Trophoblast cell (in vitro differentiated cells and primary cell): ENCODE data around the gene MAGEF1.
"Not testable (repeated sequence)": the region's sequence is repeated elsewhere in the genome, so short reads cannot be mapped to it uniquely, and the experiment has no call there.

Experiments
- DNase-seq, 2 donors: peaks; one replicate each; pipeline ENCODE4 v3.0.0-alpha.2; 2016
- H2AFZ ChIP-seq: 2 replicates; pipeline ENCODE4 v1.6.1; 2013; ENCODE audit warnings: low read length, moderate library complexity, mild to moderate bottlenecking; ENCODE audit not compliant: insufficient read depth, poor library complexity
- H2AK5ac ChIP-seq: 2 replicates; pipeline ENCODE4 v1.6.1; 2013; ENCODE audit warnings: mild to moderate bottlenecking, low read length
- H2BK120ac ChIP-seq: 2 replicates; pipeline ENCODE4 v1.6.1; 2013; ENCODE audit warnings: low read length, mild to moderate bottlenecking, moderate library complexity; ENCODE audit not compliant: insufficient read depth, poor library complexity
- H2BK12ac ChIP-seq: 2 replicates; pipeline ENCODE4 v1.6.1; 2013; ENCODE audit warnings: mild to moderate bottlenecking, low read length, moderate library complexity
- H2BK5ac ChIP-seq: 2 replicates; pipeline ENCODE4 v1.6.1; 2013; ENCODE audit warnings: low read length, low read depth, moderate library complexity, mild to moderate bottlenecking; ENCODE audit not compliant: poor library complexity
- H3K14ac ChIP-seq: 2 replicates; pipeline ENCODE4 v1.6.1; 2013; ENCODE audit warnings: mild to moderate bottlenecking, low read length
- H3K18ac ChIP-seq: 2 replicates; pipeline ENCODE4 v1.6.1; 2013; ENCODE audit warnings: mild to moderate bottlenecking, low read length
- H3K23ac ChIP-seq: 2 replicates; pipeline ENCODE4 v1.6.1; 2013; ENCODE audit warnings: low read length
- H3K27ac ChIP-seq: 2 replicates; pipeline ENCODE4 v1.5.1; 2013; ENCODE audit warnings: low read depth, mild to moderate bottlenecking, inconsistent platforms, low read length, moderate library complexity
- H3K27me3 ChIP-seq: 2 replicates; pipeline ENCODE4 v1.6.1; 2013; ENCODE audit warnings: inconsistent platforms, mild to moderate bottlenecking, low read length, moderate library complexity; ENCODE audit not compliant: insufficient read depth
- H3K36me3 ChIP-seq, 2 experiments: 1 replicate in 1 of 2; 2 replicates in 1 of 2; pipeline ENCODE4 v1.6.1; 2013; ENCODE audit warnings: low read length in 2 of 2, mild to moderate bottlenecking in 2 of 2, moderate library complexity in 1 of 2; ENCODE audit not compliant: insufficient read depth in 2 of 2, control insufficient read depth in 1 of 2
- H3K4ac ChIP-seq: 2 replicates; pipeline ENCODE4 v1.6.1; 2013; ENCODE audit warnings: low read depth, mild to moderate bottlenecking, low read length, moderate library complexity
- H3K4me1 ChIP-seq, 2 experiments: 1 replicate in 1 of 2; 2 replicates in 1 of 2; pipeline ENCODE4 v1.6.1; 2013; ENCODE audit warnings: low read length in 2 of 2, mild to moderate bottlenecking in 2 of 2, moderate library complexity in 1 of 2; ENCODE audit not compliant: insufficient read depth in 2 of 2, control insufficient read depth in 1 of 2
- H3K4me2 ChIP-seq: 2 replicates; pipeline ENCODE4 v1.6.1; 2013; ENCODE audit warnings: inconsistent platforms, mild to moderate bottlenecking, low read length, moderate library complexity
- H3K4me3 ChIP-seq: 2 replicates; pipeline ENCODE4 v1.5.1; 2013; ENCODE audit warnings: mild to moderate bottlenecking, low read depth, low read length, inconsistent platforms
- H3K79me1 ChIP-seq: one replicate; pipeline ENCODE4 v1.6.1; 2013; ENCODE audit warnings: low read length
- H3K79me2 ChIP-seq: 2 replicates; pipeline ENCODE4 v1.6.1; 2013; ENCODE audit warnings: low read length, mild to moderate bottlenecking; ENCODE audit not compliant: control insufficient read depth, insufficient read depth, poor library complexity
- H3K9ac ChIP-seq: 2 replicates; pipeline ENCODE4 v1.6.1; 2013; ENCODE audit warnings: mild to moderate bottlenecking, low read length
- H3K9me3 ChIP-seq: 2 replicates; pipeline ENCODE4 v1.6.1; 2013; ENCODE audit warnings: low read depth, mild to moderate bottlenecking, control low read depth, inconsistent platforms, low read length; ENCODE audit not compliant: insufficient read depth
- H4K12ac ChIP-seq: 2 replicates; pipeline ENCODE4 v1.6.1; 2013; ENCODE audit warnings: low read depth, mild to moderate bottlenecking, low read length, moderate library complexity
- H4K8ac ChIP-seq: 2 replicates; pipeline ENCODE4 v1.6.1; 2013; ENCODE audit warnings: low read depth, mild to moderate bottlenecking, low read length, moderate library complexity
- H4K91ac ChIP-seq: one replicate; pipeline ENCODE4 v1.6.1; 2013; ENCODE audit warnings: low read depth, mild to moderate bottlenecking, low read length, moderate library complexity
- WGBS: extraction: QIAGEN DNeasy Blood & Tissue Kit; methylation state at CpG from one replicate; pipeline ENCODE4 v1.1.7; 2013; ENCODE audit warnings: missing lambda C conversion rate; ENCODE audit not compliant: insufficient read length, insufficient coverage; ENCODE audit errors: extremely low coverage; 5-methylcytosine and 5-hydroxymethylcytosine counted together

Gene MAGEF1

DNA sequence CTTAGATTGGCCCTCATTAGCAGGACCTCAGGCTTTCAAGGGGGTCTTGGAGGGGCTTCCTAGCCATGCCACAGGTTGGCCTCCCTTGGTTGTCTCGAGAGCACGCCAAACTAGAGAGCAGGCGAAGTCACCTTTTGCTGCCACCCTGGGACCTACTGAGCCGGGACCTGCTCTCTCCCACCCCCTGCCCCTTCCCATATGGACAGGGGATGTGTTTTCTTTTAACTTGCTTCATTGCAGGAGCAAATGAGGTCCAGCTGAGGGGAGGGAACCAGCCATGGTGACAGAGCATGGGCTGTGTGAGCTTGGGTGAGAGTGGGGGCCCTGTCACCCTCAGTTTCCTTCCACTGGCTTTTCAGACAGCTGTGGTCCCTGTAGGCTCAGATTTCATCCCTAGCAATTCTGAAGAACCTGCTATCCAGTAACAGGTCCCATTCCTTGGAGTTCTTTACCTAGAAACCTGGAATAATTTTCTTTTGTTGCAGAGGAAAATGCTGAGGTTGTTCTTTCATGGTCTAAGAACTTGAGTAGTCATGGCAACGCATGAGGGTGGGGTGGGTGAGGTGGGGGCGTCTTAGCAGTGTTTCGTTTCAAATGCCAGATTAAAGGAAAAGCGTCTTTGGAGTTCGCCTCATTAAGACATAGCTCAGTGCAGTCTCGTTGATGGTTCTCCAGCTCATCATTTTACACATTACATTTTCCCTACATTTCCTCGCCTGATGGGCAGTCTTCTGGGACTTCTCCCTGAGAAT is 20.1 kb upstream of the MAGEF1 start:
- no peak overlapping the region for H3K14ac ChIP-seq
- no peaks in the 10 kb centered on the region for H3K9me3 ChIP-seq
- no peak overlapping the region for H3K18ac ChIP-seq
- H3K27ac ChIP-seq = no peak overlapping the region
- H4K12ac ChIP-seq = no peak overlapping the region
- H3K79me1 ChIP-seq = peaks cover 18% of the 10 kb centered on the region
- no peak overlapping the region for H3K4me2 ChIP-seq
- no peaks in the 10 kb centered on the region for H3K79me2 ChIP-seq
- H2AK5ac ChIP-seq = peak overlapping the region; percentile 10
- no peak overlapping the region for H2BK5ac ChIP-seq
- H3K36me3 ChIP-seq = no peaks in the 10 kb centered on the region
- no peak overlapping the region for H3K23ac ChIP-seq
- peaks cover 20 to 25% of the 10 kb centered on the region in 2 experiments for H3K4me1 ChIP-seq
- no peak overlapping the region for H3K9ac ChIP-seq
- no CpG with 5 or more reads among the region's 11 CpGs for WGBS
- no peak overlapping the region for H2BK120ac ChIP-seq
- no peaks in the 10 kb centered on the region for H3K27me3 ChIP-seq
- no peak overlapping the region for H2AFZ ChIP-seq
- no peak overlapping the region for H4K8ac ChIP-seq
- no peak for DNase-seq
- H4K91ac ChIP-seq = no peak overlapping the region
- H3K4ac ChIP-seq = no peak overlapping the region
- H3K4me3 ChIP-seq = no peak overlapping the region
- no peak overlapping the region for H2BK12ac ChIP-seq

- no CpG with 5 or more reads among the region's 2 CpGs for WGBS
- no peak overlapping the region for H3K14ac ChIP-seq
- no peak overlapping the region for H4K12ac ChIP-seq
- no peak overlapping the region for H3K18ac ChIP-seq
- H3K36me3 ChIP-seq = no peaks in the 10 kb centered on the region
- H4K8ac ChIP-seq = no peak overlapping the region
- no peak overlapping the region for H3K23ac ChIP-seq
- no peak overlapping the region for H2BK5ac ChIP-seq
- H3K27ac ChIP-seq = no peak overlapping the region
- DNase-seq = no peak
- H3K4me3 ChIP-seq = no peak overlapping the region
- H3K4me2 ChIP-seq = no peak overlapping the region
- H2BK12ac ChIP-seq = no peak overlapping the region
- H2AFZ ChIP-seq = no peak overlapping the region
- H3K9me3 ChIP-seq = no peaks in the 10 kb centered on the region
- H3K79me1 ChIP-seq = peaks cover 22% of the 10 kb centered on the region
- no peak overlapping the region for H3K9ac ChIP-seq
- H3K79me2 ChIP-seq = no peaks in the 10 kb centered on the region
- no peak overlapping the region for H2AK5ac ChIP-seq
- H3K27me3 ChIP-seq = no peaks in the 10 kb centered on the region
- H3K4ac ChIP-seq = no peak overlapping the region
- no peak overlapping the region for H2BK120ac ChIP-seq
- no peak overlapping the region for H4K91ac ChIP-seq
- peaks cover 27 to 31% of the 10 kb centered on the region in 2 experiments for H3K4me1 ChIP-seq
Observed at GRCh38 chr3:184730924-184731323, 19.1 kb upstream of the MAGEF1 start.

DNA sequence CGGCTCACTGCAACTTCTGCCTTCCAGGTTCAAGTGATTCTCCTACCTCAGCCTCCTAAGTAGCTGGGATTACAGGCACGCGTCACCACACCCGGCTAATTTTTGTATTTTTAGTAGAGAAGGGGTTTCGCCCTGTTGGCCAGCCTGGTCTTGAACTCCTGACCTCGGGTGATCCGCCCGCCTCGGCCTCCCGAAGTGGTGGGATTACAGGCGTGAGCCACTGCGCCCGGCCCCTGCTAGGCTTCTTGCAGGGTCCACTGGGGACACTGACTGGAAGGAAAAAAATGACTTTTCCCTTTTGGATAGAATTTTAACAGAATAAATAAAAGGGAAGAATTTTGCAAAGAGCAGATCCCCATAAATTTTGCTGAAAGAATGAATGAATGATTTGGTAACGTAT is 17.3 kb upstream of the MAGEF1 start:
- not testable (repeated sequence) for H3K79me1 ChIP-seq, H4K8ac ChIP-seq, H3K9ac ChIP-seq, H3K27me3 ChIP-seq, H2AK5ac ChIP-seq, H3K4ac ChIP-seq, H2BK5ac ChIP-seq, H3K27ac ChIP-seq, H3K4me3 ChIP-seq, H2BK120ac ChIP-seq, H3K9me3 ChIP-seq, H3K79me2 ChIP-seq, H2BK12ac ChIP-seq, DNase-seq, H3K4me2 ChIP-seq, H3K36me3 ChIP-seq, H4K91ac ChIP-seq, H4K12ac ChIP-seq, H3K14ac ChIP-seq, H3K23ac ChIP-seq, H2AFZ ChIP-seq, H3K18ac ChIP-seq
- no CpG with 5 or more reads among the region's 14 CpGs for WGBS
- H3K4me1 ChIP-seq = peaks cover 12 to 17% of the 10 kb centered on the region in 2 experiments

DNA sequence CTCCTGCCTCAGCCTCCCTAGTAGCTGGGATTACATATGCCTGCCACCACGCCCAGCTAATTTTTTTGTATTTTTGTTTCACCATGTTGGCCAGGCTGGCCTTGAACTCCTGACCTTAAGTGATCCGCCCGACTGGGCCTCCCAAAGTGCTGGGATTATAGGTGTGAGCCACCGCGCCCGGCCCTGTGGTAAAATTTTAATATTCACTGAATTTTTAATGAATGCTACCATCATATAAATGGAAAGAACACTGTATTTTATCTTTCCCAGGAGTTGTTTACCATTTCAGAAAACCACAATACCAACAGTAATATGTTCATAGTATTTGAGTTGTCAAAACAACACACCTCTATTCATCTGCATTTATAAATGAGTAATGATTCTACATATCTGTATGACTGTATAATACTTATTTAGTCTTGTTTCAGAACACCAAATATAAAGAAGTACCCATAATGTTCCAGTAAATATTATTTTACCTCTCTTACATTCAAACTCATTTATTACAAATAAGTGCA is 16.2 kb upstream of the MAGEF1 start:
- Histone ChIP-seq H2AFZ (no peak overlapping the region), H3K36me3 (no peaks in the 10 kb centered on the region), H3K14ac (no peak overlapping the region), H2BK5ac (no peak overlapping the region), H3K4ac (no peak overlapping the region), H3K18ac (no peak overlapping the region), H2BK12ac (no peak overlapping the region), H4K12ac (no peak overlapping the region), H3K4me3 (no peak overlapping the region), H3K79me2 (no peaks in the 10 kb centered on the region), H3K27ac (no peak overlapping the region), H3K4me2 (no peak overlapping the region), H2AK5ac (no peak overlapping the region), H3K9me3 (no peaks in the 10 kb centered on the region), H4K8ac (no peak overlapping the region), H3K79me1 (peaks cover 7% of the 10 kb centered on the region), H3K27me3 (no peaks in the 10 kb centered on the region), H2BK120ac (peak overlapping the region; percentile 17), H3K23ac (no peak overlapping the region), H3K9ac (no peak overlapping the region), H4K91ac (no peak overlapping the region), H3K4me1 (peaks cover 10 to 12% of the 10 kb centered on the region in 2 experiments)
- no CpG with 5 or more reads among the region's 6 CpGs for WGBS
- no peak for DNase-seq
